ENCODE data around the gene RALBP1. TPM values are rescaled to one million over a fixed set of nuclear protein-coding genes. Genes with fewer than 3 reads are reported as not detected.

The RALBP1 gene
- total RNA-seq, 2 donors from 2014 or later: 59.1 to 64.9 TPM

DNA sequence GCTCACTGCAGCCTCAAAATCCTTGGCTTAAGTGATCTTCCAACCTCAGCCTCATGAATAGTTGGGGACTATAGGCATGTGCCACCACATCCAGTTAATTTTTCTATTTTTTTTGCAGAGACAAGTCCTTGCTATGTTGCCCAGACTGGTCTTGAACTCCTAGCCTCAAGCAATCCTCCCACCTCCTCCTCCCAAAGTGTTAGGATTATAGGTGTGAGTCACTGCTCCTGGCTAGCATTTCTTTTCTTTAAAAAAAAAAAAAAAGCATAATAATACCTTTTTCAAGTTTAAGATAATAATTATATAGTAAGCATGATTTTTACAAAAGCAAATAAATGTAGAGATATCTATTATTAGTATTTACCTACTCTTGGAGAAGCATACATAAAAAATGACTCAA lies 103.0 kb downstream of the RALBP1 start:
- H3K36me3 ChIP-seq: peaks cover 4% of the 10 kb centered on the region
- no peaks in the 10 kb centered on the region for H3K4me1 ChIP-seq
- DNase-seq: no peak
- TF ChIP-seq, protein P1, sequence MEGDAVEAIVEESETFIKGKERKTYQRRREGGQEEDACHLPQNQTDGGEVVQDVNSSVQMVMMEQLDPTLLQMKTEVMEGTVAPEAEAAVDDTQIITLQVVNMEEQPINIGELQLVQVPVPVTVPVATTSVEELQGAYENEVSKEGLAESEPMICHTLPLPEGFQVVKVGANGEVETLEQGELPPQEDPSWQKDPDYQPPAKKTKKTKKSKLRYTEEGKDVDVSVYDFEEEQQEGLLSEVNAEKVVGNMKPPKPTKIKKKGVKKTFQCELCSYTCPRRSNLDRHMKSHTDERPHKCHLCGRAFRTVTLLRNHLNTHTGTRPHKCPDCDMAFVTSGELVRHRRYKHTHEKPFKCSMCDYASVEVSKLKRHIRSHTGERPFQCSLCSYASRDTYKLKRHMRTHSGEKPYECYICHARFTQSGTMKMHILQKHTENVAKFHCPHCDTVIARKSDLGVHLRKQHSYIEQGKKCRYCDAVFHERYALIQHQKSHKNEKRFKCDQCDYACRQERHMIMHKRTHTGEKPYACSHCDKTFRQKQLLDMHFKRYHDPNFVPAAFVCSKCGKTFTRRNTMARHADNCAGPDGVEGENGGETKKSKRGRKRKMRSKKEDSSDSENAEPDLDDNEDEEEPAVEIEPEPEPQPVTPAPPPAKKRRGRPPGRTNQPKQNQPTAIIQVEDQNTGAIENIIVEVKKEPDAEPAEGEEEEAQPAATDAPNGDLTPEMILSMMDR (IDR thresholded peaks at IDR 0.05): no peak
- no peak overlapping the region for H3K4me3 ChIP-seq
- intact Hi-C loops (cut with DNase I): loop anchor here (5.0 to 10.0 kb wide), 2 partner anchors 34 to 136 kb away; partner anchors contain the start of gene PPP4R1
- no peak overlapping the region for H3K27ac ChIP-seq
- no peaks in the 10 kb centered on the region for H3K9me3 ChIP-seq
- H3K9ac ChIP-seq (ENCODE audit: low read depth in 2 of 2, low read length in 2 of 2): no peak overlapping the region
- H3K27me3 ChIP-seq: no peaks in the 10 kb centered on the region

DNA sequence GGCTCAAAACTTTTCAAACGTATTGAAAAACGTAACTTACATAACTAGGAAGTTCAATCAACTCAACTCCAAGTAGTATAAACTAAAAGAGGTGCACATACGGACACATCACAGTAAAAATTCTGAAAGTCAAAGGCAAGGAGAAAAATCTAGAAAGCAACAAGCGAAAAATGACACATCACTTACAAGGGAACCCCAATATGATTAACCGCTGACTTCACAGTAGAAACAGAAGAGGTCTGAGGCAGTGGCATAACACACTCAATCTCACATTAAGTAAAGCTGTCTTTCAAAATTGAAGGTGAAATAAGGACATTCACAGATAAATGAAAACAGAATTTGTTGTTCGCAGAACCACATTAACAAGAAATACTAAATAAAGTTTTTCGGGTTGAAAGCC lies 106.4 kb downstream of the RALBP1 start:
- no peak overlapping the region for H3K27ac ChIP-seq
- no peaks in the 10 kb centered on the region for H3K9me3 ChIP-seq
- H3K4me3 ChIP-seq: no peak overlapping the region
- no peak overlapping the region for H3K9ac ChIP-seq (ENCODE audit: low read depth in 2 of 2, low read length in 2 of 2)
- H3K27me3 ChIP-seq: no peaks in the 10 kb centered on the region
- TF ChIP-seq, protein P1 (IDR thresholded peaks at IDR 0.05): no peak
- DNase-seq: no peak
- no peaks in the 10 kb centered on the region for H3K4me1 ChIP-seq
- intact Hi-C loops (cut with DNase I): no loop called here
- peaks cover 4% of the 10 kb centered on the region for H3K36me3 ChIP-seq

DNA sequence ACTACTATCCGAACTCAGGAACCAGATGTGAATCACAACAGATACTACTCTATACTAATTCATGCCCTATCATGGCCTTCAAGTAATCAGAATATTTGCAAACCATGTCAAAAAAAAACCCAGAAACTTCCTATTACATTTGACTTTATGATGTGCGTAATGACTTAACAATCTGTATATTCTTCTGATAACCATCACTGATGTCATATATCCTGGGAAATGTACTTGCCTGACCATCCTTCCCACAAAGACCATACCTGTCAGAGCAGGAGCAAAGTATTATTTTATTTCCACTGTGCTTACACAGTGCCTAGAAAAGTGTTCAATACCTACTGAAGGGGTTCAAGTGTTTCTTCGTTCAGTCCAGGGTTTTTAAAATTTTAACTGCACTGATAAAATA lies 111.5 kb downstream of the RALBP1 start:
- Histone ChIP-seq H3K27me3 (no peaks in the 10 kb centered on the region), H3K36me3 (peaks cover 4% of the 10 kb centered on the region), H3K9ac (ENCODE audit: low read depth in 2 of 2, low read length in 2 of 2) (no peak overlapping the region), H3K4me1 (no peaks in the 10 kb centered on the region), H3K27ac (no peak overlapping the region), H3K9me3 (no peaks in the 10 kb centered on the region), H3K4me3 (no peak overlapping the region)
- TF ChIP-seq, protein P1 (IDR thresholded peaks at IDR 0.05): no peak
- intact Hi-C loops (cut with DNase I): no loop called here
- no peak for DNase-seq

Other genes with a start within 250 kb of the RALBP1 start
- 10 to 100 TPM; 14.1 to 25.1 TPM for gene TWSG1, start 140.7 kb upstream of the RALBP1 start, total RNA-seq
- 10 to 100 TPM; 52.5 to 77.5 TPM for gene PPP4R1, start 139.0 kb downstream of the RALBP1 start, total RNA-seq
- gene RAB31, start 232.8 kb downstream of the RALBP1 start, total RNA-seq: 10 to 100 TPM in 1 of 2 donors, 1 to 10 TPM in 1; 4.7 to 16.0 TPM